ENCODE measurements around the gene RGS14. TPM values are rescaled to one million over a fixed set of nuclear protein-coding genes. Genes with fewer than 3 reads are reported as not detected.
A peak's percentile ranks its signal among the peaks of the same experiment; 100 is the strongest.
"Not testable (repeated sequence)": the region's sequence is repeated elsewhere in the genome, so short reads cannot be mapped to it uniquely, and the experiment has no call there.

The RGS14 gene
- total RNA-seq, 1 donor from 2014 or later, result 4.3 TPM

DNA sequence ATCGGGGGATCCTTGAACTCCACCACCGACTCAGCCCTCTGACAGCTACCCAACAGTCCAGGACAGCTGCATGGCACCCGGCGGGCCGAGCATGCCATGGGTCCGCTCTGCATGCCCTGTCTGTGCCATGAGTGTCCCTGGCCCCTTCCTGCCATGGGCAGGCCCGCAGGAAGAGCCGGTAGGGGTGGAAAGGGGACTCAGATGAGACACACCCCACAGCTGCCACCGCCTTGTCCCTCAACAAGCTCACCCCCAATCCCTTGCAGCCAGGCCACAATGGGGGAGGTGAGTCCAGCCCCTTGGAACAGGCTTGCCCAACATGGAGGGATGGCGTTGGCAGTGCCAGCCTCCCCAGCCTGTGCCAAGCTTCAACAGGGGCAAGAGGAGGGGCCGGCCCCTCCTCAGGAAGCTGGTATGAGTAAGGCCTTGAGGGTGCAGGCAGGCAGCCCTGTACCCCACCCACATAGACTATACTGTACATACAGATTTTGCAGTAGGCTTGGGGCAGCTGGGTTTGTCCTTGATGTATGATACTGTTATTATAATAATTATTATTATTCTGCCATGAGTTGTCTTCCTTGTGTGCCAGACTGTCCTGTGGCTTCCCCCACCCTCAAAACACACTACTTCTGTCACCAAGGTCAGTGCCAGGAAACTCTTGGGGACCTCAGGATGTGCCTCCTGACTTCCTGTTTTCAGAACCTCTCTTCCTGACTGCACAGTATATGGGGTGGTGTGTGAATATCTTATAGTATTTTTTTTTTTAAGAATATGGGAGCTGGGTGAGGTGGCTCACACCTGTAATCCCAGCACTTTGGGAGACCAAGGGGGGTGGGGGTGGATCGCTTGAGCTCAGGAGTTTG, 14.5 kb downstream of the RGS14 start:
- intact Hi-C loops (cut with DNase I), result no loop called here
- no peak for DNase-seq (ENCODE audit: low spot score)

DNA sequence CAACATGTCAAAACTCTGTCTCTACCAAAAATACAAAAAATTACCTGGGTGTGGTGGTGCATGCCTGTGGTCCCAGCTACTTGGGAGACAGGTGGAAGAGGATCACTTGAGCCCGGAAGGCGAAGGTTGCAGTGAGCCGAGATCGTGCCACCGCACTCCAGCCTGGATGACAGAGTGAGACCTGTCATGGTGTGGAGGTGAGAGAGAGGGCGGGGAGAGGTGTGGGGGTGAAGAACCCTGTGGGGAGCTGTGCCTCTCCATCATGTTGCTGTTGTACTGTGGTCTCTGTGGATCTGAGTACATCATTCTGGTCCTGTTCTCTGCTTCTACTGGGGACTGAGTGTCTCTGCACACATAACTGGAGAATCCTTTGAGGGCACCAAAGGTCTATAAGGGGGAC, 15.2 kb downstream of the RGS14 start:
- intact Hi-C loops (cut with DNase I), result no loop called here
- no peak for DNase-seq (ENCODE audit: low spot score)

DNA sequence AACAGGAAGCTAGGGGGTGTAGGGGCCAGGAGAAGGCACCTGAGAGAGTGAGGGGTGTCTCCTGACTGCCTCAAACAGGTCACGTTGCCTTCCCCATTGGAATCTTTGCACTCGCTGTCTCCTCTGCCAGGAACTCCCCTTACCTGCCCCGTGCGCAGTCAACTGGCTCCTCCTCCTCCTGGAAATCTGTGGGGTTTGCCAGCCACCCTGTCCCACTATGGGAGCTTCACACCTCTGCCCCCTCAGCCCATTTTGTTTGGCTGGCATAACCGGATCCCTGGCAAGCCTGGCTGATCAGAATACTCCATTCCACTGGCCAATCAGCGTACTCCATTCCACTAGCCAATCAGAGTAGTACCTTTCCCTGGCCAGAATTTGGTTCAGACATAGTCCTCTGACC, 16.1 kb downstream of the RGS14 start:
- DNase-seq (ENCODE audit: low spot score), result no peak
- intact Hi-C loops (cut with DNase I), result no loop called here

GRCh38 chr5:177374211-177374610, 16.5 kb downstream of the RGS14 start:
- DNase-seq (ENCODE audit: low spot score), result no peak
- intact Hi-C loops (cut with DNase I), result no loop called here

DNA sequence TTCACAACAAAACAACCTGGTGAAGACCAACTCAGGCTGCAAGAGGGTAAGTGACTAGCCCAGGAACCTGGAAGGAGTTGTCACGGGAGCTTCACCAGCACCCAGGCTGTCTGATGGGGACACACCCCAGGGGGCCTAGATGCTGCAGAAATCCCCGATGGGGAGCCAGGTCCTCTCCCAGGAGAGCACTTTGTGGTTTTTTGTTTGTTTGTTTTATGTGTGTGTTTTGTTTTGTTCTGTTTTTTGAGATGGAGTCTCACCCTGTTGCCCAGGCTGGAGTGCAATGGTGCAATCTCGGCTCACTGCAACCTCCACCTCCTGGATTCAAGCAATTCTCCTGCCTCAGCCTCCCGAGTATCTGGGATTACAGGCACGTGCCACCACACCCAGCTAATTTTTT, 17.8 kb downstream of the RGS14 start:
- intact Hi-C loops (cut with DNase I); DNase-seq (ENCODE audit: low spot score): not testable (repeated sequence)

GRCh38 chr5:177376107-177376506, 18.4 kb downstream of the RGS14 start:
- intact Hi-C loops (cut with DNase I), result no loop called here
- DNase-seq (ENCODE audit: low spot score), result no peak

- no peak for DNase-seq (ENCODE audit: low spot score)
- intact Hi-C loops (cut with DNase I), result no loop called here
These were observed 20.4 kb downstream of the RGS14 start for GRCh38 chr5:177377851-177378776.

DNA sequence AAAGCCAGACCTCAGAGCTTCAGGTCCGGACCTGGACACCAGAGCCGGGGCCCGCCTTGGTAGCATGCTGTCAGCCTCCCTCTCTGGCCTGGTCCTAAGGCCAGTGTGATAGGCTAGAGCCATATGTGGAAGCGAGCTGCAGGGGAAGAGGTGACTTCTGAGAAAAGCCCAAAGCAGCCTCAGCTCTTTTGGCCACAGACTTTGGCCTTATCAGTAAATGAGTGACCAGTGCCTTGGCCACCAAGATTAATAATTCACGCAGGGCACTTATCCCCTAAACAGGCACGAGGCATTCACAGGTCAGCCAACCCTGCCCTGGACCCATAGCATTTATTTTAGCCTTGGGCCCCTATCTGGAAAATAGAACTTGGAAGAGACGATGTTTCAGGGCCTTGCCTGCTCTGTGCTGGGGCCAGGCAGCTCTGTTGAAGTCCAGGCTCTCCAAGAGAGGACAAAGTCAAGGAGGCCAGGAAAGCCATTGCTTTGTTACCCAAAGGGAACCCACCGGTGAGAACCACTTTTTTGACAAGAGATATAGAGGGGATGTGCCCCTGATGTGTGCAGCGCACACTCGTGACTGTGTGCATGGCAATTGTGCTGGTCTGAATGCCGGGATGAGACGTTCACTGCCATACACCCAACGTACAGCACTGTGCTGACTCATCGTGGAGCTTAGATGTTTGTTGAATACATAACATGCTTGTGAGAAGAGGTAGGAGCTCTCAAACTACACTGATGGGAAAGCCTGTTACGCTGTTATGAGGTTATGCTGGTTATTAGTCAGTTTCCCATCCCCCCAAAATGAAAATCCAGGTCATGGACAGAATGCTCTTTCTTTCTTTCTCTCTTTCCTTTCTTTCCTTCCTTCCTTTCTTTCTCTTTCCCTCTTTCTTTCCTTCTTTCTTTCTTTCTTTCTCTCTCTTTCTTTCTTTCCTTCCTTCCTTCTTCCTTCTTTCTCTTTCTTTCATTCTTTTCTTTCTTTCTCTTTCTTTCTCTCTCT, 21.5 kb downstream of the RGS14 start:
- no peak for DNase-seq (ENCODE audit: low spot score)
- intact Hi-C loops (cut with DNase I), result no loop called here

DNA sequence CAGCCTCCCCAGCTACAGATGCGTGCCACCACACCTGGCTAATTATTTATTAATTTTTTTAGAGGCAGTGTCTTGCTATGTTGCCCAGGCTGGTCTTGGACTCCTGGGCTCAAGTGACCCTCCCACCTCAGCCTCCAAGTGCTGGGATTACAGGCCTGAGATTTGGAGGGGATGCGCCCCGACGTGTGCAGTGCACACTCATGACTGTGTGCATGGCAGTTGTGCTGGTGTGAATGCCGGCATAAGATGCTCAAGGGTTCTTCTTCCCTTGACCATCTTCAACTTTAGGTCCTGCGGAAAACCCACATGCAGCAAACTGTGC, 23.0 kb downstream of the RGS14 start:
- intact Hi-C loops (cut with DNase I), result no loop called here
- DNase-seq (ENCODE audit: low spot score), result no peak

DNA sequence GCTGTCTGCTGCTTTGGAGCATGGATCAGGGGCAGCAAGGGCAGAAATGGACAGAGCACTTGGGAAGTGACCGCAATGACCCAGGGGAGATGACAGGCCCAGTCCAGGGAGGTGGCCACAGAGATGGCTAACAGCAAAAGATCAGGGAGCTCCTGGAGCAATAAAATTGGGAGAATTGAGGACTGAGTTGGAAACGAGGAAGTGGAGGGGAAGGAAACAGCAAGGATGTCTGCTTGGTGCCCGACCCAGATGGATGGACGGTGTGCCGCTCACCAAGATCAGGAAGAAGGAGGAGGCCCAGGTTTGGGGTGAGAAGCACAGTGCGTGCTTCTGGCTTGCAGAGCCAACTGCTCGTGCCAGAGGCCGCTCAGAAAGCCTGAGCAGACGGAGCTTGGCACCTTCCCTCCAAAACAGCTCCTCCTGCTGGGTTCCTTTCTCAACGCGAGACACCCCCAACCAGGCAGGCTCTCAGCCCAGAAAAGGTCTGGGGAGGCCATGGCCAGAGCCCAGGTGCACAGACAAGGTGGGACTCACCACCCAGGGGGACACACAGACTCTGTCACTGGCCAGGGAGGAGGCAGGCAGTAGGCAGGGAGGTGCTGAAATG, 24.8 kb downstream of the RGS14 start:
- intact Hi-C loops (cut with DNase I), result no loop called here
- DNase-seq (ENCODE audit: low spot score), result peak; percentile 75

DNA sequence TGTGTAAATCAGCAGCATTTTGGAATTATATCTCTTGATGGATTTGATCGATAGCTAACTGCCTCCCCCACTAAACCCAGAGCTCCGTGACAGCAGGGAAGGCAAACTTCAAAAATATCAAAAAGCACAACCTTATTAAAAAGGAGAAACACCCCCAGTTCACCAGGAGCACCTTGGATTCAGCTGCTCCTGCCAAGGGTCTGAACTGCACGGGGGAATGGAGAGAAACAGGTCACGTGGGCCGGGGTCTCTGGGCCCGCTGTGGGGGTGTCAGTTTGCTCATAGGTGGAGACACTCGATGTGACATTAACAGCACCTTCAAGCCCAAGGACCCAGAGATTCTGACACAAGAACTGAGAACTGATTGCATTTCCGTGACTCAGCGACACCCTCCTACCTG, 25.5 kb downstream of the RGS14 start:
- DNase-seq (ENCODE audit: low spot score), result peak; percentile 46
- intact Hi-C loops (cut with DNase I), result no loop called here

- intact Hi-C loops (cut with DNase I), result no loop called here
- peak; percentile 17 for DNase-seq (ENCODE audit: low spot score)
These were observed 26.4 kb downstream of the RGS14 start, which contains the start of gene SLC34A1 for GRCh38 chr5:177384134-177384533. TSS of gene SLC34A1 (plus strand) at chr5:177384434. CDS start at chr5:177385742, 1,308 bp downstream.

- DNase-seq (ENCODE audit: low spot score), result no peak
- intact Hi-C loops (cut with DNase I), result no loop called here
These were observed 28.0 kb downstream of the RGS14 start for GRCh38 chr5:177385720-177386119.

DNA sequence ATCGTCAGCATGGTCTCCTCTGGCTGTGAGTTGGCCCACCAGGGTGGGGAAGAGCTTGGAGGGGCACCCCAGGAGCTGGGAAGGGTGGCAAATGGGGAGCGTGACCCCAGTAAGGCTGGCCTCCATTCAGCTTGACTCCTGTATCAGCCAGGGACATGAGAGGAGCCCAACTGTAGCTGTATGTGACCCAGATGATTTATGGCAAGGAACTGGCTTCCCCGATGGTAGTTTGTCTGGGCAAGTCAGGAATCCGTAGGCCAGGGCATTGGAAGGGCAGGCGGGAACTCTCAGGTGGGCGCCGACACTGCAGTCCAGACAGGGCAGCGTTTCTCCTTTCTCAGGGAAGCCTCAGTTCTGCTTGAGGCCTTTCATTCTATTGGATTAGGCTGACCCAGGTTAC, 28.8 kb downstream of the RGS14 start:
- intact Hi-C loops (cut with DNase I), result no loop called here
- no peak for DNase-seq (ENCODE audit: low spot score)

DNA sequence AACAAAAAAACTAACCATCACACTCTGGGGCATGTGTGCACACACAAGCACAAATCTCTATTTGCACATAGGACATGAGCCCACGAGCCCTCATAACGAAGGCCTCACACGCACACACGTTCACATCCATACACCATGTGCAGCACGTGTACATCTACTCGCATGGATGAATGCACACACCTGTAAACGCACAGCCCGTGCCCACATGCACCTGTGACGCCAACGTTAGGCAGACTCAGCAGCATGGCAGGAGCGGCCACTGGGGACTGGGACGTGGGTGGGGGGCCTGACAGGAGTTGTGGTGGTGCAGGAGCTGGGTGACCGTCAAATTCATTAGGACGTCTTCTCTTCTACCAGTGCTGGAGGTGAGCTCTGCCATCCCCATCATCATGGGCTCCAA, 29.7 kb downstream of the RGS14 start:
- intact Hi-C loops (cut with DNase I), result no loop called here
- DNase-seq (ENCODE audit: low spot score), result no peak

GRCh38 chr5:177388521-177389052, 30.9 kb downstream of the RGS14 start:
- DNase-seq (ENCODE audit: low spot score), result no peak
- intact Hi-C loops (cut with DNase I), result no loop called here

- DNase-seq (ENCODE audit: low spot score), result no peak
- intact Hi-C loops (cut with DNase I), result loop anchor here (1.0 to 5.0 kb wide), 3 partner anchors 65 to 111 kb away; no protein-coding TSS in a partner anchor
These were observed 31.8 kb downstream of the RGS14 start for GRCh38 chr5:177389241-177390169.

All from cardiac septum (tissue), 1 donor.